Measurements from ENCODE around the gene LRP1B. TPM values are rescaled to one million over a fixed set of nuclear protein-coding genes. Genes with fewer than 3 reads are reported as not detected.

The LRP1B gene
- total and polyA plus RNA-seq, 2 donors (not counting 1 experiment from before 2014, with no cell fraction given): under 0.01 to 0.01 TPM

GRCh38 chr2:141579071-141579470, 551.7 kb downstream of the LRP1B start:
- no peaks in the 10 kb centered on the region for H3K9me3 ChIP-seq (ENCODE audit: control insufficient read depth, insufficient read depth, low read depth, low read length)
- DNase-seq (ENCODE audit: low read depth in 2 of 2): no peak
- no peaks in the 10 kb centered on the region for H3K36me3 ChIP-seq (ENCODE audit: control insufficient read depth, insufficient read depth, low read length)
- no peak overlapping the region for H3K4me2 ChIP-seq (ENCODE audit: extremely low read depth, insufficient read depth, low read length)
- H3K27ac ChIP-seq (ENCODE audit: insufficient read depth, low read length): no peak overlapping the region
- H2AFZ ChIP-seq (ENCODE audit: low read length): no peak overlapping the region
- no peak overlapping the region for H3K4me3 ChIP-seq (replicated peaks in 1 of 4; ENCODE audit: control extremely low read depth in 1 of 4, insufficient read depth in 1 of 4, low read depth in 3 of 4, low read length in 4 of 4)
- H4K20me1 ChIP-seq (ENCODE audit: control insufficient read depth, extremely low read depth, insufficient read depth, low read length): no peaks in the 10 kb centered on the region
- H3K27me3 ChIP-seq (ENCODE audit: control insufficient read depth, insufficient read depth, low read length): no peaks in the 10 kb centered on the region
- H3K79me2 ChIP-seq (ENCODE audit: control insufficient read depth, insufficient read depth, low read length): no peaks in the 10 kb centered on the region
- no peaks in the 10 kb centered on the region for H3K4me1 ChIP-seq (ENCODE audit: control insufficient read depth, extremely low read depth, insufficient read depth, low read length)
- TF ChIP-seq CTCF (conservative IDR thresholded peaks at IDR 0.05 in 1 of 2, IDR thresholded peaks at IDR 0.05 in 1 of 2; ENCODE audit: low read depth in 1 of 2, low read length in 2 of 2): no peak
- no peak for TF ChIP-seq EZH2 (IDR thresholded peaks at IDR 0.05; ENCODE audit: low read length, missing control alignments)
- no peak overlapping the region for H3K9ac ChIP-seq (ENCODE audit: insufficient read depth, low read length)

- Histone ChIP-seq H3K27me3 (ENCODE audit: control insufficient read depth, insufficient read depth, low read length) (no peaks in the 10 kb centered on the region), H3K4me1 (ENCODE audit: control insufficient read depth, extremely low read depth, insufficient read depth, low read length) (no peaks in the 10 kb centered on the region), H3K9me3 (ENCODE audit: control insufficient read depth, insufficient read depth, low read depth, low read length) (no peaks in the 10 kb centered on the region), H3K4me3 (replicated peaks in 1 of 4; ENCODE audit: control extremely low read depth in 1 of 4, insufficient read depth in 1 of 4, low read depth in 3 of 4, low read length in 4 of 4) (no peak overlapping the region), H3K27ac (ENCODE audit: insufficient read depth, low read length) (no peak overlapping the region), H2AFZ (ENCODE audit: low read length) (no peak overlapping the region), H3K4me2 (ENCODE audit: extremely low read depth, insufficient read depth, low read length) (no peak overlapping the region), H4K20me1 (ENCODE audit: control insufficient read depth, extremely low read depth, insufficient read depth, low read length) (no peaks in the 10 kb centered on the region), H3K79me2 (ENCODE audit: control insufficient read depth, insufficient read depth, low read length) (no peaks in the 10 kb centered on the region), H3K36me3 (ENCODE audit: control insufficient read depth, insufficient read depth, low read length) (no peaks in the 10 kb centered on the region), H3K9ac (ENCODE audit: insufficient read depth, low read length) (no peak overlapping the region)
- TF ChIP-seq CTCF (conservative IDR thresholded peaks at IDR 0.05 in 1 of 2, IDR thresholded peaks at IDR 0.05 in 1 of 2; ENCODE audit: low read depth in 1 of 2, low read length in 2 of 2) (no peak), EZH2 (IDR thresholded peaks at IDR 0.05; ENCODE audit: low read length, missing control alignments) (no peak)
- no peak for DNase-seq (ENCODE audit: low read depth in 2 of 2)
Measured at GRCh38 chr2:141570474-141571131, 560.2 kb downstream of the LRP1B start.

- no peak overlapping the region for H3K4me3 ChIP-seq (replicated peaks in 1 of 4; ENCODE audit: control extremely low read depth in 1 of 4, insufficient read depth in 1 of 4, low read depth in 3 of 4, low read length in 4 of 4)
- DNase-seq (ENCODE audit: low read depth in 2 of 2): no peak
- no peak overlapping the region for H3K4me2 ChIP-seq (ENCODE audit: extremely low read depth, insufficient read depth, low read length)
- no peaks in the 10 kb centered on the region for H3K4me1 ChIP-seq (ENCODE audit: control insufficient read depth, extremely low read depth, insufficient read depth, low read length)
- H3K9ac ChIP-seq (ENCODE audit: insufficient read depth, low read length): no peak overlapping the region
- TF ChIP-seq EZH2 (IDR thresholded peaks at IDR 0.05; ENCODE audit: low read length, missing control alignments) (no peak), CTCF (conservative IDR thresholded peaks at IDR 0.05 in 1 of 2, IDR thresholded peaks at IDR 0.05 in 1 of 2; ENCODE audit: low read depth in 1 of 2, low read length in 2 of 2) (no peak)
- H3K79me2 ChIP-seq (ENCODE audit: control insufficient read depth, insufficient read depth, low read length): no peaks in the 10 kb centered on the region
- H3K36me3 ChIP-seq (ENCODE audit: control insufficient read depth, insufficient read depth, low read length): no peaks in the 10 kb centered on the region
- no peaks in the 10 kb centered on the region for H4K20me1 ChIP-seq (ENCODE audit: control insufficient read depth, extremely low read depth, insufficient read depth, low read length)
- H3K27ac ChIP-seq (ENCODE audit: insufficient read depth, low read length): no peak overlapping the region
- no peaks in the 10 kb centered on the region for H3K27me3 ChIP-seq (ENCODE audit: control insufficient read depth, insufficient read depth, low read length)
- no peaks in the 10 kb centered on the region for H3K9me3 ChIP-seq (ENCODE audit: control insufficient read depth, insufficient read depth, low read depth, low read length)
- no peak overlapping the region for H2AFZ ChIP-seq (ENCODE audit: low read length)
Measured at GRCh38 chr2:141569941-141570340, 560.9 kb downstream of the LRP1B start.

Data from fibroblast of lung (primary cell).